Measurements from ENCODE around the gene LGR5.

The LGR5 gene

DNA sequence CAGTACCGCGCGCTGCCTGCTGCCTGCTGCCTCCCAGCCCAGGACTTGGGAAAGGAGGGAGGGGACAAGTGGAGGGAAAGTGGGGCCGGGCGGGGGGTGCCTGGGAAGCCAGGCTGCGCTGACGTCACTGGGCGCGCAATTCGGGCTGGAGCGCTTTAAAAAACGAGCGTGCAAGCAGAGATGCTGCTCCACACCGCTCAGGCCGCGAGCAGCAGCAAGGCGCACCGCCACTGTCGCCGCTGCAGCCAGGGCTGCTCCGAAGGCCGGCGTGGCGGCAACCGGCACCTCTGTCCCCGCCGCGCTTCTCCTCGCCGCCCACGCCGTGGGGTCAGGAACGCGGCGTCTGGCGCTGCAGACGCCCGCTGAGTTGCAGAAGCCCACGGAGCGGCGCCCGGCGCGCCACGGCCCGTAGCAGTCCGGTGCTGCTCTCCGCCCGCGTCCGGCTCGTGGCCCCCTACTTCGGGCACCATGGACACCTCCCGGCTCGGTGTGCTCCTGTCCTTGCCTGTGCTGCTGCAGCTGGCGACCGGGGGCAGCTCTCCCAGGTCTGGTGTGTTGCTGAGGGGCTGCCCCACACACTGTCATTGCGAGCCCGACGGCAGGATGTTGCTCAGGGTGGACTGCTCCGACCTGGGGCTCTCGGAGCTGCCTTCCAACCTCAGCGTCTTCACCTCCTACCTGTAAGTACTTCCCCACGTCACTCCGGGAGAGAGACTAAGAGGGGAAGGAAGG, at the start of gene LGR5:
Gene LGR5 (plus strand): TSS at position 186 of the 732 bp plus-strand sequence. CDS start 283 bp downstream, at position 469.
- DNase-seq (ENCODE audit: low read depth) = no peak

DNA sequence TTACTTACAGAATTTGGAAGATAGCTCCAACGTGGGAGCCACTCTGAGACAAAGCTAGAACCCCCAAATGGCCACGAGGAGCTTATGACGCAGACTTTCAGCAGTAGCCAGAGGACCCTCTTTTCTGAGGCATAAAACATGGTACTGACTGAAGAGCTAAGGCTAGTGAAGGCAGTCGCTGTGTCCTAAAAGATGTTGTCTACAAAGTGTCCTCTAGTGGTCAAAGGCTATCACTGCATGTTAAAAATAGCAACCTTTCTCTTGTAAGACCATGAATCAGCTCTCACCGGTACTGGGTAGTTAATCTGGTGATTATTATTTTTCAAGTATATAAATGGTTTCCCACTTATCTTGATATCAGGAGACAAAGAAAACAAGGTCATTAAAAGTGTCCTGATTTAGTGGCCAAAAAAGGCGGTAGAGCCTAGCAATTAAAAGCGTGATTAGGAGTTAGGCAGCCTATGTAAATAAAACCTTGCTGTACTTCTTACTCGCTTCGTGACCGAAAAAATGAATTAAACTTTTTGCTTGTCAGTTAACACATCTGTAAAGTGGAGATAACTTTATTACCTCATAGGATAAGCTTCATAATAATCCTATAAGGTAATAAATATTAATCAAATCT, 47.0 kb upstream of the LGR5 start:
- DNase-seq (ENCODE audit: low read depth) = peak; percentile 25

DNA sequence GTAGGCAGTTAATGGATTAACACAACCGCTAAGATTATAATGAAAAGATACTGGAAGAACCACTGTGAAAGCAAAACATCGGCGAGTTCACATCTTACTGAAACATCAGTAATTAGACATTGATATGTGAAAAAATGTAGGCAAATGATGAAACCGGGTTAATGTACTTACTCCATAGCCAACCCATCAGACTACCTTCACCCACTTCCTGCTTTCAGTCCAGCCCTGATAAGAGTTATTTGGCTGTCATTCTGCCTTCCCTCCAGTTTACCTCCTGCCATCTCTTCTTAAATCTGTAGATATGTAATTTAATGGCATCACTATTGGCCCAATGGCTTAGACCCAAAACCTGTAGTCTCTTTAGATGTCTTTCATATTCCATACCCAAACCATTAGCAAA, 46.0 kb upstream of the LGR5 start:
- DNase-seq (ENCODE audit: low read depth) = no peak

DNA sequence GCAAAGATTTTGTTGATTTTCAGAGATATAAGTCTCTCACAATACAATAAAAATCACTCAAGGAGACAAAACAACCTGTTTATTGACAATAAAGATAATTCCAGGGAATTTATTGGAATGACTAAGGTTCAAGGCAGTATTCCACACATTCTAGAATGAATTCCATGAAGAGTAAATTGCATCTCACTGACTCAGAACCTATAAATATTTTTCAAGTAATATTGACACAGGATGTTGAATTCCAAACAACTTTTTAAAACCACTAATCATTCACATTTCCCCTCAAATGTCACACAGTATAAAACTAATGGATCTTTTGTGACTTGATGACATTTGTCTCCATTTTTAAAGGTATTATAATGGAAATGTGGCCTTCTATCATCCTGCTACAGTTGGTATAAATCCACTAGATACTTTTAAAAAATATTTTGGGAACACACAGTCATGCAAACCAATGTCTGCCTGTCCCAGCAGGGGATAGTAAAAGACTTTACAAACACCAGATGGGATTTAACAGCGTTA, 42.1 kb upstream of the LGR5 start:
- peak; percentile 66 for DNase-seq (ENCODE audit: low read depth)

DNA sequence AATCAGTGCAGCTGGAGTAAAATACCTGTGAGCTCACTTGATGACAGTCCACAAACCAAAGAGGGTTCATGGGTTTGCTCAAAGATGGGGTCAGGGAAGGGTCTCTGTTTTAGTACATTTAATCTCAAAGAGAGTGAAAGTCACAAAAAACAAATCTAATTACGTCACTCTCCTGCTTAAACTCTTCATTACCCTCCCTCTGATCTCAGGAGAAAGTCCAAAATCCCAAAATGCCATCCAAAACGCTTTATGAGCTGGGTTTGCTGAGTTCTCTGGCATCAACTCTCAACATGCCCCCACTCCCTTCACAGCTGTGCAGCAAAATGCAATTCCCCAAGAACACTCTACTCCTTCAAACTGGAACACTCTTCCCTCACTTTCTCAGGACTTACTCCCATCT, 40.4 kb upstream of the LGR5 start:
- DNase-seq (ENCODE audit: low read depth) = no peak

- DNase-seq (ENCODE audit: low read depth) = no peak
Observed at GRCh38 chr12:71400481-71400880, 39.1 kb upstream of the LGR5 start.

DNA sequence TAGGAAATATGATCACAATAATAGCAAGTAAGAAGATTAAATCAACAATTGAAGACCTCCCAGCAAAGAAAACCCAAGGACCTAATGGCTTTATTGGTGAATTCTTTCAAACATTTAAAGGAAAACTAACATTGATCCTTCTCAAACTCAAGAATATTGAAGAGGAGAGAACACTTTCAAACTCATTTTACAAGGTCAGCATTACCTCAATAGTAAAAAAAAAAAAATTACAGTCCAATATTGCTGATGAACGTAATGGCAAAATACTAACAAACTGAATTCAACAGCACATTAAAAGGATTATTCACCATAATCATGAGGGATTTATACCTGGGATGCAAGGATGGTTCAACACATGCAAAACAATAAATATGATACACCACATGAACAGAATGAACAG, 33.7 kb upstream of the LGR5 start:
- DNase-seq (ENCODE audit: low read depth) = no peak

DNA sequence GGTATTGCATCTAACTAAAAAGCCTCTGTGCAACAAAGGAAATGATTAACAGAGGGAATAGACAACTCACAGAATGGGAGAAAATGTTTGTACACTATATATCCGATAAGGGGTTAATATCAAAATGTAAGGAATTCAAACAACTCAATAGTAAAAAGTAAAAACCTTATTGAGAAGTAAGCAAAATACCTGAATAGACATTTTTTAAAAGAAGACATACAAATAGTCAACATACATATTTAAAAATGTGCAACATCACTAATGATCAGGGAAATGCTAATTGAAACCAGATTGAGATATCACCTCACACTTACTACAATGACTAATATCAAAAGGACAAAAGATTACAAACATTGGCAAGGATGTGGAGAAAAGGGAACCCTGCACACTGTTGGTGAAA, 31.9 kb upstream of the LGR5 start:
- DNase-seq (ENCODE audit: low read depth) = no peak

GRCh38 chr12:71410844-71411243, 28.8 kb upstream of the LGR5 start:
- DNase-seq (ENCODE audit: low read depth) = no peak

- DNase-seq (ENCODE audit: low read depth) = no peak
Observed at GRCh38 chr12:71411635-71412034, 28.0 kb upstream of the LGR5 start.

GRCh38 chr12:71415336-71416231, 24.0 kb upstream of the LGR5 start:
- DNase-seq (ENCODE audit: low read depth) = no peak

GRCh38 chr12:71417181-71417580, 22.4 kb upstream of the LGR5 start:
- no peak for DNase-seq (ENCODE audit: low read depth)

GRCh38 chr12:71420775-71421406, 18.7 kb upstream of the LGR5 start:
- DNase-seq (ENCODE audit: low read depth) = no peak

GRCh38 chr12:71425568-71426299, 13.9 kb upstream of the LGR5 start:
- no peak for DNase-seq (ENCODE audit: low read depth)

DNA sequence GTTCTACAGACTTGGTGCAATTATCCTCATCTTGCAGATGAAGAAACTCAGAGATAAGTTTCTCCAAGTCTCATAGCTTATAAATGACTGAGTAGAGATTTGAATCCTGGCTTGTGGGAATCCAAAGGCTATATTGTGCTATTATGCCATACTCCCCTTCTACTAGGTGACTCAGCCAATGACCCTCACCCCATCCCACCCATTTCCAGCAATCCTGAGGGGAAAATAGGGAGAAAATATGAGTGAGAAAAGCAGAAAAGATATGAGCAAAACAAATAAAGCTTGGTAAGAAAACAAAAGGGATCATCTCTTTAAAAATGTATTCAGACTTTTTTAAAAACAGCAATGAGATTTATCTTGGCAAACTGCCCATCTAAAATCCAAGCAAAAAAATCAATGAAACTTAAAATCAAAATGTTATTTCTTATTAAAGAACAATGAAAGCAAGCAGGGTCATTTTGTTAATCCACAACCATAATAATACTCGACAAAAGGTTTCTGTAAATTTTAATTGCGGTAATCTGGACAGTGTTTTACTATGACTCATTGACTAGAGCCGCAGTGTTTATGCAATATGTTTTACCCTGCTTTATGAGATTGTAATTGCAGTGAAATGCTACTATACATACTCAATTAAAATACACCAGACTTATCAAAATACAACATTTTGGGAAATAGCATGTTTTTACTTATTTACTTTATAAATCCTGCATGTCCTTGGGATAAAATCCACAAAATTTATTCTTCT, 13.1 kb upstream of the LGR5 start:
- no peak for DNase-seq (ENCODE audit: low read depth)

DNA sequence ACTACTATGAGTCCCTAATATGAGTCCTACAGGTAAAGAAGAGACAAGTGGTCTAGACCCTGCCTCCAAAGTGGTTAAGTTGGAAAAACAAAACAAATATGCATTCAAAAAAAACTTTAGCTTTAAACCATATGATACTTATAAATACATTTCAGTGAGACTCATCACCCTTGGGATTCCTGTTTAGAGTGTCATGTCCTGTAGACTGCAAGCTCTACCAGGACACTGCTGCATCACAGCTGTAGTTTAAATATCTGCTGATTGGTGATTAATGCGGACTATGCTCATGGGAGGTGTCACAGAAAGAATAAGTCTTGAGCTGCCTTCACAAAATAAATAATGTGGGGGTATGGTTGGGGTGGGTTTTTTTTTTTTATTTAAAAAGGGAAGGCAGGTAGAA, 8.8 kb upstream of the LGR5 start:
- DNase-seq (ENCODE audit: low read depth) = no peak

DNA sequence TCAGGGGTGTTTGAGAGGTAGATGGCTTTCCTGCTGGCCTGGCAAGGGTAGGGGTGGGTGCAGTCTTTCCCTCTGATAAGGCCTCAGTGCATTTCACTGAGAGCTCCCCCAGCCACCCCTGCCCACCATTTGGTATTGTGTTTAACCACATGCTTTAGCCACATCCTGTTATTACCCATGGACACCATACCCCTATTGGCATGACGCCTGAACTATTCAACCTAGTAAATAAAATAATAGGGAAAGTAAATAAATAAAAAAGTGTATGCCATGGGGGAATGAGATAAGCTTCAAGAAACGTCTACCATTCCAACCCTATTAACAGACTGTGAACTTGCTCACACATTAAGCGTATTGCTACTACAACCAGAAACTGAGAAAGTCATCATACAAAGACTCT, 7.6 kb upstream of the LGR5 start:
- no peak for DNase-seq (ENCODE audit: low read depth)

- DNase-seq (ENCODE audit: low read depth) = no peak
Observed at GRCh38 chr12:71432936-71433335, 6.7 kb upstream of the LGR5 start.

DNA sequence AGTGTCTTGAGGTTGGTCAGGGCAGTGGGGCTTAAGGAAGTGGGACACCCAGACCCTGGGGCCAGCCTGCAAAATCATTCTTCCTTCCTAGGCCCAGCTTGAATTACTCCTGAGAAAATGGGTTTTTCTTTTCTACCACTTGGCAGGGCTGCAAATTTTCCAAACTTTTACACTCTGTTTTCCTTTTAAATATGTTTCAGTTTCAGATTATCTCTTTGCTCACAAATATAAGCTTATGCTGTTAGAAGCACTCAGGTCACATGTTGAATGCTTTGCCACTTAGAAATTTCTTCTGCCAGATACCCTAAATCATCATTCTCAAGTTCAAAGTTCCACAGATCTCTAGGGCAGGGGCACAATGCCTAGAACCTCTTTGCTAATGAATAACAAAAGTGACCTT, 2.9 kb upstream of the LGR5 start:
- no peak for DNase-seq (ENCODE audit: low read depth)

GRCh38 chr12:71438670-71439361, 782 bp upstream of the LGR5 start:
- no peak for DNase-seq (ENCODE audit: low read depth)

All from GM04503 (cell line).